H1 (cell line): ENCODE results near the gene OR2L3. TPM values are rescaled to one million over a fixed set of nuclear protein-coding genes. Genes with fewer than 3 reads are reported as not detected.

Experiments used
- CBX5 ChIP-seq: fragments of 300-800, 300-1000 bp; sonication (generic); IDR thresholded peaks from 2 replicates; pipeline ENCODE4 v1.7.1; 2016; ENCODE audit warnings: antibody characterized with exemption, low read length, low read depth
- E2F6 ChIP-seq: IDR thresholded peaks from 2 replicates; pipeline ENCODE4 v1.6.1; 2012; ENCODE audit warnings: inconsistent platforms
- SRF ChIP-seq: IDR thresholded peaks from 2 replicates; pipeline ENCODE4 v1.6.1; 2011; ENCODE audit warnings: mild to moderate bottlenecking, low read depth, low read length, moderate library complexity
- TCF12 ChIP-seq: IDR thresholded peaks from 2 replicates; pipeline ENCODE4 v1.6.1; 2011; ENCODE audit warnings: low read depth, mild to moderate bottlenecking, low read length
- polyA plus RNA-seq, 7 experiments: library from polyadenylated mRNA; depleted of rRNA in 3 of 7; stranded (reverse) in 5 of 7; unstranded in 2 of 7; fragments of >200 nt in 5 of 7; fragments of 200-250 nt in 2 of 7; gene quantifications; 1 replicate in 5 of 7; 2 replicates in 1 of 7; 4 replicates in 1 of 7; pipeline versions ENCODE4 v1.2.1 to v1.2.3, GENCODE V29; 2011 to 2013; ENCODE audit warnings: missing spikeins in 2 of 7, mixed read lengths in 2 of 7
- total RNA-seq: library from RNA; stranded (reverse); fragmentation: NEBNext Ultra II Directional; extraction: Animal tissue kit (Norgen Biotek cat#: 25700); gene quantifications from 2 replicates; pipeline ENCODE4 v1.2.1, GENCODE V29; 2021

OR2L3 gene
- total and polyA plus RNA-seq, 2 of the 8 experiments (the other 6 are each of a cell fraction or from before 2014, with no cell fraction given), result not detected

GRCh38 chr1:248065071-248065470, 18.4 kb downstream of the OR2L3 start (continued):
- TF ChIP-seq SRF, result no peak
- no peak for TF ChIP-seq E2F6
- no peak for TF ChIP-seq TCF12
- no peak for TF ChIP-seq CBX5
- TF ChIP-seq, all 59 proteins: peak for 0
